ENCODE results near the gene ATAD3C. TPM values are rescaled to one million over a fixed set of nuclear protein-coding genes. Genes with fewer than 3 reads are reported as not detected.
"Not testable (repeated sequence)": the region's sequence is repeated elsewhere in the genome, so short reads cannot be mapped to it uniquely, and the experiment has no call there.

Gene ATAD3C
- total RNA-seq, 4 donors from 2014 or later, result 0.42 to 9.9 (median 3.2) TPM

DNA sequence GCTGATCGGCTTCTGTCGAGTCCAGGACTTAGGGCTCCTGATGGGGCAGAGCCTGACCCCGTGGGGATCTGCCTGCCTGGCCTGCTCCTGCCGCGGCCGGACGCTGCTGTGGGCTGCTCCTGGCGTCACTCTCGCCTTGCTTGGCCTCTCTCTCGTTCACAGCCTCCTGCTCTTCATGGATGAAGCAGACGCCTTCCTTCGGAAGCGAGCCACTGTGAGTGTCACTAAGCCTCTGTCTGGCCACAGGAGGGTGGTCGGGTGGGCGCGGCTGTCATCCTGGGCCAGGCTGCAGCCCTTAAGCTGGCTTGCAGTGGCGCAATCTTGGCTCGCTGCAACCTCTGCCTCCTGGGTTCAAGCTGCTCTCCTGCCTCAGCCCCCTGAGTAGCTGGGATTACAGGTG, 38.2 kb downstream of the ATAD3C start:
- Histone ChIP-seq H3K4me1 (no peaks in the 10 kb centered on the region), H3K27ac (no peak overlapping the region), H3K9me3 (peaks cover 0 to 14% (median 0%) of the 10 kb centered on the region in 4 donors), H3K36me3 (peaks cover 0 to 99% (median 19%) of the 10 kb centered on the region in 3 donors), H3K4me3 (no peak overlapping the region), H3K27me3 (no peaks in the 10 kb centered on the region)
- TF ChIP-seq, protein P1, sequence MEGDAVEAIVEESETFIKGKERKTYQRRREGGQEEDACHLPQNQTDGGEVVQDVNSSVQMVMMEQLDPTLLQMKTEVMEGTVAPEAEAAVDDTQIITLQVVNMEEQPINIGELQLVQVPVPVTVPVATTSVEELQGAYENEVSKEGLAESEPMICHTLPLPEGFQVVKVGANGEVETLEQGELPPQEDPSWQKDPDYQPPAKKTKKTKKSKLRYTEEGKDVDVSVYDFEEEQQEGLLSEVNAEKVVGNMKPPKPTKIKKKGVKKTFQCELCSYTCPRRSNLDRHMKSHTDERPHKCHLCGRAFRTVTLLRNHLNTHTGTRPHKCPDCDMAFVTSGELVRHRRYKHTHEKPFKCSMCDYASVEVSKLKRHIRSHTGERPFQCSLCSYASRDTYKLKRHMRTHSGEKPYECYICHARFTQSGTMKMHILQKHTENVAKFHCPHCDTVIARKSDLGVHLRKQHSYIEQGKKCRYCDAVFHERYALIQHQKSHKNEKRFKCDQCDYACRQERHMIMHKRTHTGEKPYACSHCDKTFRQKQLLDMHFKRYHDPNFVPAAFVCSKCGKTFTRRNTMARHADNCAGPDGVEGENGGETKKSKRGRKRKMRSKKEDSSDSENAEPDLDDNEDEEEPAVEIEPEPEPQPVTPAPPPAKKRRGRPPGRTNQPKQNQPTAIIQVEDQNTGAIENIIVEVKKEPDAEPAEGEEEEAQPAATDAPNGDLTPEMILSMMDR (IDR thresholded peaks at IDR 0.05), result no peak
- TF ChIP-seq EP300 (IDR thresholded peaks at IDR 0.05) (no peak), POLR2A (IDR thresholded peaks at IDR 0.05) (no peak)
- no peak for DNase-seq (ENCODE audit: low spot score in 2 of 2)
- 92 to 96% methylated on average over 17 to 18 of the region's 18 CpGs for WGBS, 2 donors

DNA sequence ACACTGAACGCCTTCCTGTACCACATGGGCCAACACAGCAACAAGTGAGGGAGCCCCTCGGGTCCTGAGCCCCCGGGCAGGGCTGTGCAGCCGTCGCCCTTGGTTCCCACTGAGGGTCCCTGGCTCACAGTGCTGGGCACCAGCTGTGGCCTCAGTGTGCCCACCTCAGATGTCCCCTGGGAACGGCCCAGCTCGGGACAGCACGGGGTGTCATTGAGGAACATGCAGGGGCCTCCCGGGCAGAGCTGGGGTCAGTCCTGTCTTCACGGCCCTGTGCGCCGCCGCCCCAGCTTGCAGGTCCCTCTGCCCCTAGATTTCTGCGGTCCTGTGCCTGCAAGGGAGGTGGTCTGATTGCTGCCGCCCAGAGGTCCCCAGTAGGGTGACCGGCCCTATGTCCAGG, 39.7 kb downstream of the ATAD3C start:
- Histone ChIP-seq H3K27me3 (no peaks in the 10 kb centered on the region), H3K4me1 (no peaks in the 10 kb centered on the region), H3K4me3 (no peak overlapping the region), H3K9me3 (peaks cover 0 to 29% (median 2%) of the 10 kb centered on the region in 4 donors), H3K36me3 (peaks cover 0 to 99% (median 21%) of the 10 kb centered on the region in 3 donors), H3K27ac (no peak overlapping the region)
- 96 to 97% methylated on average over 8 to 15 of the region's 16 CpGs for WGBS, 2 donors
- DNase-seq (ENCODE audit: low spot score in 2 of 2), result no peak
- no peak for TF ChIP-seq POLR2A (IDR thresholded peaks at IDR 0.05)
- no peak for TF ChIP-seq EP300 (IDR thresholded peaks at IDR 0.05)
- TF ChIP-seq, protein P1 (IDR thresholded peaks at IDR 0.05), result no peak

DNA sequence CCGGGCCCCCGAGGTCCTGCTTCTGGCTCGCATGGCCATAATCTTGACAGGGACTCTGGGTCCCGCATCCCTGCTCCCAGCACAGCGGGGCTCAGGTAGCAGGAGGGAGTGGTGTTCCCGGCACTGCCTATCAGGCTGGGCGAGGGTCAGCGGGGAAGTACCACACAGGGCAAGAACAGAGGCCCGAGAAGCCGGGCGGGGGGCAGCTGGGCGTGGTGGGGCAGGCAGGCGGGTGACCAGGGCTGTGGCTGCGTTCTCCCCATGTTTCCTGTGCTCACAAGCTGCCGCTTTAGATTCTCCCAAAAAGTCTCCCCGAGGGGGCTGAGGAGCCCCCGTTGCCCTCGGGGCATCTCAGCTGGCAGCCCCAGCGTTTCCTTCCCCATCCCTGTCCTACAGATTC, 40.4 kb downstream of the ATAD3C start:
- 97 to 98% methylated on average over 18 to 19 of the region's 19 CpGs for WGBS, 2 donors
- no peak for DNase-seq (ENCODE audit: low spot score in 2 of 2)
- Histone ChIP-seq H3K9me3 (peaks cover 0 to 29% (median 2%) of the 10 kb centered on the region in 4 donors), H3K27me3 (no peaks in the 10 kb centered on the region), H3K27ac (no peak overlapping the region), H3K4me3 (no peak overlapping the region), H3K36me3 (peaks cover 0 to 100% (median 21%) of the 10 kb centered on the region in 3 donors), H3K4me1 (no peaks in the 10 kb centered on the region)
- TF ChIP-seq EP300 (IDR thresholded peaks at IDR 0.05), result no peak
- TF ChIP-seq, protein P1 (IDR thresholded peaks at IDR 0.05), result no peak
- TF ChIP-seq POLR2A (IDR thresholded peaks at IDR 0.05), result no peak

DNA sequence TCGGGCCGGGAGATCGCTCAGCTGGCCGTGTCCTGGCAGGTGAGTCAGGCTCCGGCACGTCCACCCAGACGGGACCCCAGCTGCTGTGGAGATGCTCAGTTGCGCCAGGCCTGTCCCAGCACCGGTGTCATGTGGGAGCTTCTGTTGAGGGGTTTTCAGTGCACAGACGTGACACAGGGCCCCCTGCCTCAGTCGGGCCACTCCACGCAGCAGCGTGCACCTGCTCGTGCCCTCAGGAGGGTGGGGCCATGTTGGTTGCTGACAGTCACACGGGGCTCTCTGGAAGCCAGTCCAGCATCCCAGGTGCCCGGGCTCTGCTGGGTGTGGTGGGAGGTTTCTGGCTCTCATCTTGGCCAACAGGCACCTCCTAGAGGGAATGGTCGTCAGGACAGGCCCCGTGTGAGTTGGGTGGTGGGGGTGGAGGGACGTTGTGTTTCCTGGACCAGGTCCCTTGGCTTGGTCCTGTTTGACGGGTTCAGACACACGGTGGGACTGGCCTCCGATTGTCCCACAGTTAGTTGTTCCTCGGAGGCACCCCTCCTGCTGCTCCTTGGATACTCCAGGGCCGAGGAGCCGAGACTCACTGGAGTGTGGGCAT, 41.2 kb downstream of the ATAD3C start:
- Histone ChIP-seq H3K4me1 (no peaks in the 10 kb centered on the region), H3K9me3 (peaks cover 0 to 29% (median 2%) of the 10 kb centered on the region in 4 donors), H3K4me3 (no peak overlapping the region), H3K27ac (no peak overlapping the region), H3K36me3 (peaks cover 0 to 100% (median 18%) of the 10 kb centered on the region in 3 donors), H3K27me3 (no peaks in the 10 kb centered on the region)
- no peak for DNase-seq (ENCODE audit: low spot score in 2 of 2)
- 94 to 97% methylated on average over 5 to 22 of the region's 25 CpGs for WGBS, 2 donors
- TF ChIP-seq EP300 (IDR thresholded peaks at IDR 0.05), result no peak
- TF ChIP-seq, protein P1 (IDR thresholded peaks at IDR 0.05), result no peak
- TF ChIP-seq POLR2A (IDR thresholded peaks at IDR 0.05), result no peak

DNA sequence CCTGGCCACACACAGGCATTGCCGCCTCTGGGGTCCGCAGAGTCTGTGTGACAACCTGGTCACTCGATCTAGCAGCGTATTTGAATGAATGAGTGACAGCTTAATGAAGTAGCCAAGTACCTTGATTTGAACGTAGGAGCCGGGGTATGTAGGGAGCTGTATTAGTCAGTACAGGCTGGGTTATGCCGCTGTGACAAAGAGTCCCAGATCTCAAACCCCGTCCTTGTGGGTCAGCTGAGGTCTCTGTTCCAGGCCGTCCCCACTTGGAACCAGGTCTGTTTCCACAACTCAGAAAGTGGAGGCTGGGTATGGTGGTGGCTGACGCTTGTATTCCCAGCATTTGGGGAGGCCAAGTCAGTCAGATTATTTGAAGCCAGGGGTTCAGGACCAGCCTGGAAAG, 42.1 kb downstream of the ATAD3C start:
- Histone ChIP-seq H3K4me3 (no peak overlapping the region), H3K9me3 (peaks cover 0 to 29% (median 2%) of the 10 kb centered on the region in 4 donors), H3K27ac (no peak overlapping the region), H3K36me3 (peaks cover 0 to 98% (median 17%) of the 10 kb centered on the region in 3 donors), H3K27me3 (no peaks in the 10 kb centered on the region), H3K4me1 (no peaks in the 10 kb centered on the region)
- TF ChIP-seq, protein P1 (IDR thresholded peaks at IDR 0.05), result no peak
- TF ChIP-seq POLR2A (IDR thresholded peaks at IDR 0.05), result no peak
- TF ChIP-seq EP300 (IDR thresholded peaks at IDR 0.05), result no peak
- DNase-seq (ENCODE audit: low spot score in 2 of 2), result no peak
- 95 to 98% methylated on average over 10 of the region's 10 CpGs for WGBS, 2 donors

DNA sequence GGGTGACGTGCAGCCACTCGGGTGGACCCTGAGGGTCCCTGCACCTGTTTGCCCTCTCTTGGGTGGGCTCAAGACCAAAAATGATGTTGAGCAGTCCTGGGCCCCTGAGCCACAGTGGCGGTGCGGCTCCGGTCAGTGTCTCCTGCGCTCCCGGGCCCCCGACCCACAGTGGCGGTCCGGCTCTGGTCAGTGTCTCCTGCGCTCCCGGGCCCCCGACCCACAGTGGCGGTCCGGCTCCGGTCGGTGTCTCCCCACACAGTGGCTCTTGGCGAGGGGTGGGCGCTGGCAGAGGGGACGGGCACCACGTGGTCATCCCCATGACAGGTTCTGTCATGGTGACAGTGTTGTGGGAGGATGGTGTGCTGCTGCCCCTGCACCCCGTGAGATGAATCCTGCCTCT, 44.8 kb downstream of the ATAD3C start:
- 97% methylated on average over 22 of the region's 22 CpGs for WGBS, 2 donors
- DNase-seq (ENCODE audit: low spot score in 2 of 2); H3K27ac ChIP-seq; H3K4me1 ChIP-seq; H3K27me3 ChIP-seq; H3K4me3 ChIP-seq: not testable (repeated sequence)
- Histone ChIP-seq H3K36me3 (peaks cover 0 to 71% (median 17%) of the 10 kb centered on the region in 3 donors), H3K9me3 (peaks cover 0 to 29% (median 2%) of the 10 kb centered on the region in 4 donors)

DNA sequence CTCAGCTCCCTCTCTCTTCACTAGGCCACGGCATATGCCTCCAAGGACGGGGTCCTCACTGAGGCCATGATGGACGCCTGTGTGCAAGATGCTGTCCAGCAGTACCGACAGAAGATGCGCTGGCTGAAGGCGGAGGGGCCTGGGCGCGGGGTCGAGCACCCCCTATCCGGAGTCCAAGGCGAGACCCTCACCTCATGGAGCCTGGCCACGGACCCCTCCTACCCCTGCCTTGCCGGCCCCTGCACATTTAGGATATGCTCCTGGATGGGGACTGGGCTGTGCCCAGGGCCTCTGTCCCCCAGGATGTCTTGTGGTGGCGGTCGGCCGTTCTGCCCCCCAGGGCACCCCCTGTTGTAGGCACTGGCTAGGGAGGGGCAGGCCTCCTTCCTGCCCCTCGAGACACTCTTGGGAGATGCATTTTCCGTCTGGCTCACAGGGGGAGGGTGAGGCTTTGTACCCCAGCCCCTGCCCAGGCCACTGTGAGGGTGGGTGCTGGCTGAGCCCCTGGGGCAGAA, 46.0 kb downstream of the ATAD3C start:
- WGBS, 2 donors, result 88 to 91% methylated on average over 16 to 18 of the region's 18 CpGs

More for the DNA sequence above, 46.0 kb downstream of the ATAD3C start:
- not testable (repeated sequence) for H3K27me3 ChIP-seq; H3K4me3 ChIP-seq; DNase-seq (ENCODE audit: low spot score in 2 of 2); H3K27ac ChIP-seq; H3K4me1 ChIP-seq
- H3K9me3 ChIP-seq, result peaks cover 0 to 29% (median 2%) of the 10 kb centered on the region in 4 donors
- peaks cover 0 to 59% (median 9%) of the 10 kb centered on the region in 3 donors for H3K36me3 ChIP-seq
